ENCODE measurements around the gene PPIC.
"Not testable (repeated sequence)": the region's sequence is repeated elsewhere in the genome, so short reads cannot be mapped to it uniquely, and the experiment has no call there.

Gene PPIC

GRCh38 chr5:122973759-122974158, 62.8 kb downstream of the PPIC start:
- not testable (repeated sequence) for H3K4me3 ChIP-seq (ENCODE audit: low read length); H3K36me3 ChIP-seq (ENCODE audit: control insufficient read depth, insufficient read depth, low read length); H3K27me3 ChIP-seq (ENCODE audit: control insufficient read depth, insufficient read depth, low read length); H3K9ac ChIP-seq (ENCODE audit: low read length); H3K4me1 ChIP-seq (ENCODE audit: control insufficient read depth, insufficient read depth, low read length); H3K27ac ChIP-seq (ENCODE audit: low read depth, low read length)

Measured in rectal smooth muscle tissue (tissue), 1 donor.